HL-60 (cell line): ENCODE data around the gene PI4KB.
A peak's percentile ranks its signal among the peaks of the same experiment; 100 is the strongest.
"Not testable (repeated sequence)": the region's sequence is repeated elsewhere in the genome, so short reads cannot be mapped to it uniquely, and the experiment has no call there.

Source experiments
- DNase-seq, 2 experiments: peaks; one replicate each; pipeline ENCODE4 v3.0.0-alpha.2; 2010 to 2020; ENCODE audit warnings: low read depth in 1 of 2, low spot score in 1 of 2
- H3K27ac ChIP-seq: fragments of 250-450 bp; sonication (Bioruptor Pico); replicated peaks from 2 replicates; pipeline ENCODE4 v1.5.1; 2020; ENCODE audit warnings: mild to moderate bottlenecking, moderate library complexity
- H3K27me3 ChIP-seq: fragments of 250-450 bp; sonication (Bioruptor Pico); 2 replicates; pipeline ENCODE4 v1.5.1; 2021; ENCODE audit warnings: mild to moderate bottlenecking, moderate library complexity; ENCODE audit not compliant: insufficient read depth, poor library complexity, severe bottlenecking
- H3K4me3 ChIP-seq: replicated peaks from 2 replicates; pipeline ENCODE4 v1.5.1; 2011; ENCODE audit warnings: mild to moderate bottlenecking, control low read depth, low read length; ENCODE audit not compliant: insufficient read depth
- CTCF ChIP-seq: IDR thresholded peaks from one replicate; pipeline ENCODE4 v1.5.1; 2011; ENCODE audit warnings: low read length, control low read depth, inconsistent platforms; ENCODE audit not compliant: insufficient read depth
- GABPA ChIP-seq: IDR thresholded peaks from 2 replicates; pipeline ENCODE4 v1.6.1; 2012; ENCODE audit warnings: low read depth
- POLR2AphosphoS5 ChIP-seq: IDR thresholded peaks from 2 replicates; pipeline ENCODE4 v1.6.1; 2012; ENCODE audit warnings: low read depth
- REST ChIP-seq: IDR thresholded peaks from 2 replicates; pipeline ENCODE4 v1.6.1; 2012; ENCODE audit warnings: low read depth; ENCODE audit not compliant: insufficient replicate concordance
- SPI1 ChIP-seq: IDR thresholded peaks from 2 replicates; pipeline ENCODE4 v1.6.1; 2012; ENCODE audit warnings: low read depth, mild to moderate bottlenecking, borderline replicate concordance

The PI4KB gene

GRCh38 chr1:151277249-151277648 is 50.0 kb downstream of the PI4KB start:
- no peaks in the 10 kb centered on the region for H3K27me3 ChIP-seq
- peak overlapping the region; percentile 45 for H3K27ac ChIP-seq
- TF ChIP-seq GABPA (no peak), SPI1 (peak; percentile 97)
- H3K4me3 ChIP-seq: no peak overlapping the region
- peak; percentile 75 to 77 for DNase-seq

GRCh38 chr1:151275341-151275740 is 51.9 kb downstream of the PI4KB start:
- peak in 1 of 2 experiments; percentile 77 for DNase-seq
- H3K4me3 ChIP-seq: not testable (repeated sequence)

GRCh38 chr1:151273924-151274466 is 53.2 kb downstream of the PI4KB start:
- no peak overlapping the region for H3K27ac ChIP-seq
- DNase-seq: no peak
- no peak overlapping the region for H3K4me3 ChIP-seq
- TF ChIP-seq REST (no peak), SPI1 (no peak), CTCF (no peak), POLR2AphosphoS5 (no peak), GABPA (no peak)
- H3K27me3 ChIP-seq: no peaks in the 10 kb centered on the region

More at GRCh38 chr1:151275341-151275740, 51.9 kb downstream of the PI4KB start:
- not testable (repeated sequence) for H3K27ac ChIP-seq, H3K27me3 ChIP-seq

- H3K27ac ChIP-seq: no peak overlapping the region
- TF ChIP-seq GABPA: no peak
- no peak for TF ChIP-seq CTCF
- TF ChIP-seq REST: no peak
- TF ChIP-seq SPI1: no peak
- TF ChIP-seq POLR2AphosphoS5: no peak
- no peaks in the 10 kb centered on the region for H3K27me3 ChIP-seq
- DNase-seq: no peak
- no peak overlapping the region for H3K4me3 ChIP-seq
Measured at GRCh38 chr1:151267760-151268159, 59.5 kb downstream of the PI4KB start.

GRCh38 chr1:151266821-151267220 is 60.4 kb downstream of the PI4KB start:
- TF ChIP-seq REST (no peak), SPI1 (no peak), GABPA (no peak)
- no peaks in the 10 kb centered on the region for H3K27me3 ChIP-seq
- H3K27ac ChIP-seq: no peak overlapping the region
- no peak for DNase-seq
- no peak overlapping the region for H3K4me3 ChIP-seq
